H9 (cell line): Measurements from ENCODE around the gene OPA3. TPM values are rescaled to one million over a fixed set of nuclear protein-coding genes. Genes with fewer than 3 reads are reported as not detected.

ENCODE experiments used
- DNase-seq: peaks from one replicate; pipeline ENCODE4 v3.0.0-alpha.2; 2017
- H2AFZ ChIP-seq: one replicate; pipeline ENCODE4 v1.6.1; 2013; ENCODE audit warnings: mild to moderate bottlenecking, low read length, control low read depth, moderate library complexity
- H2AK5ac ChIP-seq: 2 replicates; pipeline ENCODE4 v1.6.1; 2013; ENCODE audit warnings: low read length, control low read depth, mixed read lengths; ENCODE audit not compliant: insufficient read length
- H2BK120ac ChIP-seq: one replicate; pipeline ENCODE4 v1.6.1; 2013; ENCODE audit warnings: low read depth, mild to moderate bottlenecking, low read length, control low read depth, inconsistent platforms; ENCODE audit not compliant: poor library complexity, severe bottlenecking
- H2BK12ac ChIP-seq: 2 replicates; pipeline ENCODE4 v1.6.1; 2013; ENCODE audit warnings: low read length, control low read depth, mixed read lengths, low read depth; ENCODE audit not compliant: insufficient read length
- H2BK15ac ChIP-seq: 2 replicates; pipeline ENCODE4 v1.6.1; 2013; ENCODE audit warnings: low read depth, low read length, control low read depth
- H2BK20ac ChIP-seq: one replicate; pipeline ENCODE4 v1.6.1; 2013; ENCODE audit warnings: low read depth, mild to moderate bottlenecking, low read length, control low read depth, inconsistent platforms; ENCODE audit not compliant: poor library complexity, severe bottlenecking
- H2BK5ac ChIP-seq: 2 replicates; pipeline ENCODE4 v1.6.1; 2013; ENCODE audit warnings: low read length, control low read depth, mixed read lengths; ENCODE audit not compliant: insufficient read length
- H3K14ac ChIP-seq: 2 replicates; pipeline ENCODE4 v1.6.1; 2013; ENCODE audit warnings: low read length, control low read depth; ENCODE audit not compliant: insufficient read depth
- H3K18ac ChIP-seq: 2 replicates; pipeline ENCODE4 v1.6.1; 2013; ENCODE audit warnings: low read depth, mild to moderate bottlenecking, mixed read lengths, low read length, control low read depth; ENCODE audit not compliant: insufficient read length
- H3K23ac ChIP-seq: 2 replicates; pipeline ENCODE4 v1.6.1; 2013; ENCODE audit warnings: low read length, control low read depth, mixed read lengths, low read depth; ENCODE audit not compliant: insufficient read length
- H3K23me2 ChIP-seq: 2 replicates; pipeline ENCODE4 v1.6.1; 2013; ENCODE audit warnings: low read depth, mild to moderate bottlenecking, mixed read lengths, low read length, control low read depth; ENCODE audit not compliant: insufficient read length, poor library complexity, severe bottlenecking
- H3K27ac ChIP-seq: 2 replicates; pipeline ENCODE4 v1.5.1; 2013; ENCODE audit warnings: low read length, control low read depth, mixed read lengths, low read depth; ENCODE audit not compliant: insufficient read length
- H3K27me3 ChIP-seq: 2 replicates; pipeline ENCODE4 v1.6.1; 2013; ENCODE audit warnings: low read length, control low read depth, inconsistent platforms; ENCODE audit not compliant: insufficient read depth
- H3K4ac ChIP-seq: 2 replicates; pipeline ENCODE4 v1.6.1; 2013; ENCODE audit warnings: low read depth, mild to moderate bottlenecking, control low read depth, inconsistent platforms, low read length, moderate library complexity
- H3K4me1 ChIP-seq: 2 replicates; pipeline ENCODE4 v1.6.1; 2013; ENCODE audit warnings: low read length, control low read depth, inconsistent platforms; ENCODE audit not compliant: insufficient read depth
- H3K4me2 ChIP-seq: 2 replicates; pipeline ENCODE4 v1.6.1; 2013; ENCODE audit warnings: low read length, control low read depth, mixed read lengths; ENCODE audit not compliant: insufficient read length, insufficient read depth
- H3K56ac ChIP-seq: 2 replicates; pipeline ENCODE4 v1.6.1; 2013; ENCODE audit warnings: low read depth, mild to moderate bottlenecking, mixed read lengths, low read length, control low read depth; ENCODE audit not compliant: insufficient read length
- H3K79me1 ChIP-seq: 2 replicates; pipeline ENCODE4 v1.6.1; 2013; ENCODE audit warnings: low read depth, mild to moderate bottlenecking, moderate library complexity, low read length, control low read depth, inconsistent platforms; ENCODE audit not compliant: insufficient read depth, poor library complexity, severe bottlenecking
- H3K79me2 ChIP-seq: 2 replicates; pipeline ENCODE4 v1.6.1; 2013; ENCODE audit warnings: low read length, control low read depth, inconsistent platforms; ENCODE audit not compliant: insufficient read depth
- H3K9ac ChIP-seq: 2 replicates; pipeline ENCODE4 v1.6.1; 2013; ENCODE audit warnings: low read length, control low read depth, mixed read lengths; ENCODE audit not compliant: insufficient read length; ENCODE audit errors: extremely low read depth
- H3K9me3 ChIP-seq: one replicate; pipeline ENCODE4 v1.6.1; 2013; ENCODE audit warnings: low read depth, low read length, inconsistent platforms; ENCODE audit not compliant: control insufficient read depth
- H3T11ph ChIP-seq: one replicate; pipeline ENCODE4 v1.6.1; 2013; ENCODE audit warnings: mild to moderate bottlenecking, low read length, control low read depth, inconsistent platforms
- H4K20me1 ChIP-seq: one replicate; pipeline ENCODE4 v1.6.1; 2013; ENCODE audit not compliant: control insufficient read depth, insufficient read length, insufficient read depth
- H4K5ac ChIP-seq: 2 replicates; pipeline ENCODE4 v1.6.1; 2013; ENCODE audit warnings: low read depth, mild to moderate bottlenecking, mixed read lengths, low read length, control low read depth; ENCODE audit not compliant: insufficient read length
- H4K8ac ChIP-seq: replicated peaks from 2 replicates; pipeline ENCODE4 v1.6.1; 2013; ENCODE audit warnings: low read length, control low read depth, mixed read lengths, low read depth; ENCODE audit not compliant: insufficient read length
- H4K91ac ChIP-seq: 2 replicates; pipeline ENCODE4 v1.6.1; 2013; ENCODE audit warnings: low read depth, mild to moderate bottlenecking, moderate library complexity, mixed read lengths, low read length, control low read depth; ENCODE audit not compliant: insufficient read length
- H3K27ac Mint-ChIP-seq, 3 experiments: 2 replicates in 2 of 3; 3 replicates in 1 of 3; pipeline ENCODE4 v1.8.0; 2020 to 2021; ENCODE audit warnings: mixed read lengths in 3 of 3, mild to moderate bottlenecking in 1 of 3, moderate library complexity in 1 of 3
- H3K27me3 Mint-ChIP-seq: 2 replicates; pipeline ENCODE4 v1.8.0; 2021; ENCODE audit warnings: low read depth, mild to moderate bottlenecking, moderate library complexity, mixed read lengths
- H3K36me3 Mint-ChIP-seq, 3 experiments: 2 replicates in 2 of 3; 3 replicates in 1 of 3; pipeline ENCODE4 v1.8.0; 2020 to 2021; ENCODE audit warnings: low read depth in 3 of 3, mixed read lengths in 3 of 3; ENCODE audit not compliant: insufficient read depth in 1 of 3
- H3K4me1 Mint-ChIP-seq, 2 experiments: 2 replicates each; pipeline ENCODE4 v1.8.0; 2020; ENCODE audit warnings: mixed read lengths in 2 of 2
- H3K4me3 Mint-ChIP-seq, 2 experiments: 2 replicates in 1 of 2; 3 replicates in 1 of 2; pipeline ENCODE4 v1.8.0; 2020 to 2021; ENCODE audit warnings: mild to moderate bottlenecking in 2 of 2, mixed read lengths in 2 of 2, moderate library complexity in 1 of 2
- H3K9me3 Mint-ChIP-seq, 2 experiments: 2 replicates in 1 of 2; 3 replicates in 1 of 2; pipeline ENCODE4 v1.8.0; 2020; ENCODE audit warnings: mild to moderate bottlenecking in 2 of 2, mixed read lengths in 2 of 2, moderate library complexity in 1 of 2
- WGBS: extraction: QIAGEN DNeasy Blood & Tissue Kit; methylation state at CpG from one replicate; pipeline ENCODE4 v1.1.7; 2013; ENCODE audit warnings: missing lambda C conversion rate, low lambda C conversion rate, mixed read lengths; ENCODE audit not compliant: insufficient read length; ENCODE audit errors: extremely low coverage; 5-methylcytosine and 5-hydroxymethylcytosine counted together
- total RNA-seq: library from RNA; stranded (reverse); gene quantifications from 2 replicates; pipeline ENCODE4 v1.2.1, GENCODE V29; 2021
- TF ChIP-seq, protein P1 (sequence below): fragments of 200-600 bp; sonication (generic); conservative IDR thresholded peaks from 3 replicates; pipeline ENCODE4 v1.8.0; 2021; ENCODE audit warnings: antibody characterized with exemption, mild to moderate bottlenecking

OPA3 gene
- total RNA-seq, 1 experiment from 2014 or later = 13.0 TPM

DNA sequence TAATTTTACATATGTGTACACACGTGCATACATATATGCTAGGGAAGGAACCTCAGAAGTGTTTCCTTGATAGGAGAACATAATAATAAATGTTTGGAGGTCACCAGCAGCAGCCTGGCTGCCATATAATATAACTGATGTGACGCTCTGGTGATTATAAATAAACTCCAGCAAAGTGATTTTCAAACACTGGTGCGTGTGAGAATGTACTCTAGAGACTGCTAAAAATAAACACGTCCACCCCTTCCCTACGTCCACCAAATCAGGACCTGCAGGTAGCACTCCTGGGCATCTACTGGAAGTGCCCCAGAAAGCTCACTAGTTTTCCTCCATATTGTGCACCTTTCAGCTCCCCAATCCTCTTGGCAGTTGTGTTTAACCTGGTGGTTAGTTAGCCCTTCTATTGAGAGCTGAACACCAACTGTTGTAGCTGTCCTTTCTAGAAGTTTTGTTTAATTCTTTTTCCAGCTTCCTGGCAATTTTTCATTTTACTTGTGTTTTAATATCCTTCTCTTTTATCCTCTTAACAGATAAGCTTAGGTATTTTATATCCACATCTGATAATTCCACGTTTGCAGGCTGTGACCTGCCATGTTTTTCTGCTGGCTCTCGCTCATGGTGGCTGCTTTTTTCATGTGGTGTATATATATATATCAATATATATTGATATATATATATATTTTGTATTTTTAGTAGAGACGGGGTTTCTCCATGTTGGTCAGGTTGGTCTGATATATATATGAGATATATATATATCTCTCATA is 13.0 kb downstream of the OPA3 start:
- no peak overlapping the region for H4K91ac ChIP-seq
- H3K14ac ChIP-seq = no peak overlapping the region
- H3K4me2 ChIP-seq = no peak overlapping the region
- DNase-seq = no peak
- no peaks in the 10 kb centered on the region for H3K9me3 ChIP-seq
- Mint-ChIP-seq H3K4me3 (no peak overlapping the region), H3K27me3 (peaks cover 1% of the 10 kb centered on the region; the same call in 1 of the 2 replicates), H3K9me3 (no peaks in the 10 kb centered on the region), H3K36me3 (no peaks in the 10 kb centered on the region; a peak in 1 of 7 replicates), H3K4me1 (peaks cover 7 to 10% of the 10 kb centered on the region in 2 experiments), H3K27ac (no peak overlapping the region)
- WGBS = no CpG with 5 or more reads among the region's 8 CpGs
- H4K5ac ChIP-seq = no peak overlapping the region
- no peak overlapping the region for H3T11ph ChIP-seq
- H3K79me2 ChIP-seq = no peaks in the 10 kb centered on the region
- no peak overlapping the region for H2BK5ac ChIP-seq
- TF ChIP-seq, protein P1, sequence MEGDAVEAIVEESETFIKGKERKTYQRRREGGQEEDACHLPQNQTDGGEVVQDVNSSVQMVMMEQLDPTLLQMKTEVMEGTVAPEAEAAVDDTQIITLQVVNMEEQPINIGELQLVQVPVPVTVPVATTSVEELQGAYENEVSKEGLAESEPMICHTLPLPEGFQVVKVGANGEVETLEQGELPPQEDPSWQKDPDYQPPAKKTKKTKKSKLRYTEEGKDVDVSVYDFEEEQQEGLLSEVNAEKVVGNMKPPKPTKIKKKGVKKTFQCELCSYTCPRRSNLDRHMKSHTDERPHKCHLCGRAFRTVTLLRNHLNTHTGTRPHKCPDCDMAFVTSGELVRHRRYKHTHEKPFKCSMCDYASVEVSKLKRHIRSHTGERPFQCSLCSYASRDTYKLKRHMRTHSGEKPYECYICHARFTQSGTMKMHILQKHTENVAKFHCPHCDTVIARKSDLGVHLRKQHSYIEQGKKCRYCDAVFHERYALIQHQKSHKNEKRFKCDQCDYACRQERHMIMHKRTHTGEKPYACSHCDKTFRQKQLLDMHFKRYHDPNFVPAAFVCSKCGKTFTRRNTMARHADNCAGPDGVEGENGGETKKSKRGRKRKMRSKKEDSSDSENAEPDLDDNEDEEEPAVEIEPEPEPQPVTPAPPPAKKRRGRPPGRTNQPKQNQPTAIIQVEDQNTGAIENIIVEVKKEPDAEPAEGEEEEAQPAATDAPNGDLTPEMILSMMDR = no peak
- H3K23me2 ChIP-seq = no peaks in the 10 kb centered on the region
- no peak overlapping the region for H3K9ac ChIP-seq
- no peaks in the 10 kb centered on the region; the same call in 1 of the 2 replicates for H3K4me1 ChIP-seq
- peaks cover 2% of the 10 kb centered on the region for H4K20me1 ChIP-seq
- no peak overlapping the region for H3K27ac ChIP-seq
- H4K8ac ChIP-seq = no peak overlapping the region
- H2AK5ac ChIP-seq = no peak overlapping the region
- no peak overlapping the region for H2BK12ac ChIP-seq
- H2BK20ac ChIP-seq = no peak overlapping the region
- H3K56ac ChIP-seq = no peak overlapping the region
- H3K18ac ChIP-seq = no peak overlapping the region
- H2BK120ac ChIP-seq = no peak overlapping the region
- no peak overlapping the region for H2BK15ac ChIP-seq
- no peak overlapping the region for H3K23ac ChIP-seq
- H3K79me1 ChIP-seq = no peaks in the 10 kb centered on the region
- H2AFZ ChIP-seq = no peak overlapping the region
- H3K27me3 ChIP-seq = no peaks in the 10 kb centered on the region
- no peak overlapping the region for H3K4ac ChIP-seq
